Measurements from ENCODE around the gene DPP10. TPM values are rescaled to one million over a fixed set of nuclear protein-coding genes. Genes with fewer than 3 reads are reported as not detected.

DPP10 gene
- polyA plus RNA-seq, 1 donor: 0.15 TPM

DNA sequence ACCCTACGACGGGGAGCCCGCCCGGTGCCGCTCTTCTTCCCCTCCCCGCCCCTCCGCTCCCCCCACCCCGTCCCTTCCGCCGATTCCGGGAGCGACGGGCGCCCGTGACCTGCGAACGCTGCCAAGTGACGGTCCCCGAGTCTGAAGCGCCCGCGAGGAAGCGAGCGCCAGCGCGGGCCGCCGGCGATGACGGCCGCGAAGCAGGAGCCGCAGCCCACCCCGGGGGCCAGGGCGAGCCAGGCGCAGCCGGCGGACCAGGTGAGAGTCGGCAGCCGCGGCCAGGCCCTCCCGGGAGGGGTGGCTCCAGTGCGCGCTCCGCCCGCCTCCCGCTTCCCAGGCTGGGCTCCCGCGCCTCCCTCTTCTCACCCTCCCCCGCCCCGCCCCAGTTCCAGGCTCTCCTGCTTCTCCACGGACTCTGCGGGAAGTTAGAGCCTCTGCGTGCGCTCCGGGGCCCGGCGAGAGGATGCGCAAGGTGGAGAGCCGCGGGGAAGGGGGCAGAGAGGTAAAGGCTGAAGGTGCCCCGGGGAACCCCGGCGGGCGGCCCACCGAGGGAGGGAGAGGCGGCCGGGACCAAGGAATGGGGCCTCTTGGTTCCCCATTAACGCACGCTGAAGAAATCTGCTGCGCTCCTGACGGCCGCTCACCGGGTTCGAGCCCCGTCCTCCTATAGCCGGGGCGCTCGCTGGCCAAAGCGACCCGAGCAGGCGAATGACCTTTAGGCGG lies 719.5 kb downstream of the DPP10 start:
- DNase-seq: no peak

DNA sequence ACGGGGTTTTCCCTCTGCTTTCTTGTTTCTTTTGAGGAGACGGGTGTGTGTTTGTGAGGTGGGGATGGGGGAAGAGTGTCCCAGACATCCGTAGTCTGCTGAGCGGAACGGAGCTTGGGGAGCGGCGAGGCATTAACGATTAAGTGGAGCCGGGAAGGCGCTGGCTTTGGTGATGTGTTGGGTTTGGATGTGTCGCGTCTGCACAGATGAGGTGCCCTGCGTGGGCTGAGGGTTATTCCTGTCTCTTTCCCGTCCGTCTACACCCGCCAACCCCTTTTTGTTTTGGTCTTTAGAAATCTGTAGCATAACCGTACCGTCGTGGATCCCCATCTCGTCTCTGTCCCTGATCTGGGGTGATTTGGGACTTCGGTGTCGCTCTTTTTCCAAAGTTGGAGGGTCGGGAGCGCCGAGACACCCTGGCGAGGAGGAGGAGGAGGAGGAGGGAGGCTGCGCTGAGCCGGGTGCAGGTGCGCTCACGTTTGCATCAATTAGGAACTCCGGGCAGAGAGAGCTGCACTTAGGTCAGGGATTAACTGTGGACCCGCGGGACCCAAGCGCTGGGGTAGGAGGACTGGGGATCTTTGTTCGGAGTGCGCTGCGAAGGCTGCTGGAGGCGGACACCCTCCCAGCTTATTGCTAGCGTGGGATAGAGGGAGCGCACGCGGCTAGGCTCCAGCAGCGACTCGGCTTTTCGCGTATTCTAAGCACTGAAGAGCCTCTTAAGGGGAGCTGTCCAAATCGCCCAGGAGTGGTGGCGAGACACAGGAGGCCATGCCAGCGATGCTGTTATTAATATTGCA lies 720.3 kb downstream of the DPP10 start:
- DNase-seq: no peak

DNA sequence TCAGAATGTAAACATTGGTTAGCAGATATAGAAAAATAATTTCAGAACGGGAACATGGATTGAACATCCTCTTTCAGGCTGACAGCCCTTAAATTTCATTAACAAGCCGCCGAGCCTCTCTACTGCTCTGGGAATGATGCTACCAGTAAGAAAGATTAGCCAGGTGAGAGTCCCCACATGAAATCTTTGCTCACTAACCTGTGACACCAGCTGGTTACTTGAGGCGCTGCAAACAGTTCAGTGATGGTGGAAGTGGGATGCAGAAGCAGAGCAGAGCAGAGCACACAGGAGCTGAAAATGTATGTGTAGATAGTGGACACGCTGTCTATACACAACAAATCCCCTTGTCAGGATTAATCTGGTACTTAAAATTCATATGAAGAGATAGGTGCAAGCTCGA lies 721.1 kb downstream of the DPP10 start:
- DNase-seq: no peak

GRCh38 chr2:115165529-115166109 lies 723.2 kb downstream of the DPP10 start:
- DNase-seq: no peak

DNA sequence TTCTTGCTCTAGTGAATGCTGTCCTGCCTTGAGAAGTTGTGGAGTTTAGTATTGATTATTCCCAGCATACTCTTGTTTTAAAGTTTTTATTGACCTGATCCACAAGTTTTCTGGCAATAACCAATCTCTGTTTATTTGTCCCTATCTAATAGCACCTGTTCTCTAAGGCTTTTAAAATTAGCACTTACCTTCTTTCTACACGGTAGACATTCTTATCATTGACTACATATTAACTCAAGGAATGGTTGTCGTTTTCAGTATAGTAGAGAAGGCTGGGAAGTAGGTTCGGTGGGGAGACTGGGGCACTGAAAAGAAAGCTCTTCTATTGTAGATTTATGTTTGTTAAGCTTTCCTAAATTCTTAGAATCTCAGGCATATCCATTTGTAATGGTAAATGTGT lies 726.0 kb downstream of the DPP10 start:
- DNase-seq: no peak

DNA sequence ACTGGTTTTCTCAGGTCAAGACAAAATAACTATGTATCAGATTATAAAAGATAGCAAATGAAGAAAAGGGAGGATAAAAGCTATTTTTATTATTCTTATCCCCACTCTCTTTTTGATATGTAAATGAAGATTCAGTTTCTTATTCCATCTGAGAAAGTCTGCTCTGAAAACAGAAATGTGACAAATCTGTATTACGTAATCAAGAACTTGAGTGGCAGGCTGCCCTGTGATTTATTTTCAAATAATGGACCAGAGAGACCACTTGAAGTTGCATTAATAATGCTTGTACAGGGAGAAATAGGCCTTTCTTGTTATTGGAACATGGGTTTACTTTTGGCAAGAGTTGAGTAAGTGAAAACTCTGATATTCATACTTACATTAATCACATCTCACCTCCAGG lies 727.4 kb downstream of the DPP10 start:
- DNase-seq: no peak

DNA sequence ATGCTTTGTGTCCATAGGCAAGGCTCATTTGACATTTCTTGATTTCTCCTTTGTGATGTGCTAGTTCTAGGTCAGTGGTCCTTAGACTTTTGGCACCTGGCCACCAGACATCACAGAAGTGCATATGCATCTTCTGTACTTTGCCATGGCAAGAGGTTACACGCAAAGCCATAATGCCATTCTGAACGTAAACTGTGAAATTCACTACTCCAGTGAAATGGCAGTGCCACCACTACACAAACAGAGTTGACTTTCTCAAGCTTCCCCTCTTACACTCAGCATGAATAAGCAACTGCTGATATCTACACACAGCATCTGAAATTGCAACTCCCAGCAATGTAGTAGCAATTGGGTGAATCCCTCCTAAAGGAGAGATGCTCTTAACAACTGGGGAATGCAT lies 729.3 kb downstream of the DPP10 start:
- DNase-seq: no peak

DNA sequence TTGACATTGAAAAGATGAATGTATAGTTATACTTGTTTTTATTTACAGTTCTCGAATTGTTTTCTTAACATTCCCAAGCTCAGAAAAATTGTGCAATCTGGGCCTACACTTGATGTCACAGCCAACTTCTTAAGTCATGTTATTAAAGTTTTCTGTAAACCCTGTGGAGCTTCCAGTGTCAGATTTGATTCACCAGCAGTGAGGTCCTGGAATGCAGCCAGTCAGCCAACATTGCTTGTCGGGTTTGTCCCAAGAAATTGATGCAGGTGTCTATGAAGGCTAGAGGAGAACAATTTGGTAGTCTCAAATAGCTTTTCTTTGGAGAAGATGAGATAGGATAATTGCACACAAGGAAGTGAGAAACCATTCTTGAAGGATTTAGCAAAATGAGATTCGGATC lies 732.2 kb downstream of the DPP10 start:
- DNase-seq: no peak

- no peak for DNase-seq
These were observed 740.7 kb downstream of the DPP10 start for GRCh38 chr2:115183144-115183543.

GRCh38 chr2:115190459-115190858 lies 748.0 kb downstream of the DPP10 start:
- DNase-seq: no peak

DNA sequence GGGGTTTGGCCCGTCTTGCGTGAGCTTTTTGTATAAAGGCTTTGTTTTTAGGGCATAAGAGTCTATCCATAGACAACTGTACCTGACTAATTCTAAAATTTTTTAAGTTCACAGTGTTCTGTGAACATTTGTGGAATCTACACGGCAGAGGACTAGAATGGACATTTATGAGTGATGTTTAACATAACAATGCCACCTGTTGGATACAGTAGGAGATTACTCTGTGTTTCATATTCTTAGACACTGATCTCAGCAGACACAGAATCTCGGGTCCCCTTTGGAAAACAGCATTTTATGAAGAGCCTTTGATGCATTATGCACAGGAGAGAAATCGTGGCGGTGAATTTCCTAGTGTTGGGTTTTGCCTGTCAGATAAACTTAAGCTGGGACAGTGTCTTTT lies 752.2 kb downstream of the DPP10 start:
- DNase-seq: no peak

- DNase-seq: no peak
These were observed 754.1 kb downstream of the DPP10 start for GRCh38 chr2:115196587-115196986.

DNA sequence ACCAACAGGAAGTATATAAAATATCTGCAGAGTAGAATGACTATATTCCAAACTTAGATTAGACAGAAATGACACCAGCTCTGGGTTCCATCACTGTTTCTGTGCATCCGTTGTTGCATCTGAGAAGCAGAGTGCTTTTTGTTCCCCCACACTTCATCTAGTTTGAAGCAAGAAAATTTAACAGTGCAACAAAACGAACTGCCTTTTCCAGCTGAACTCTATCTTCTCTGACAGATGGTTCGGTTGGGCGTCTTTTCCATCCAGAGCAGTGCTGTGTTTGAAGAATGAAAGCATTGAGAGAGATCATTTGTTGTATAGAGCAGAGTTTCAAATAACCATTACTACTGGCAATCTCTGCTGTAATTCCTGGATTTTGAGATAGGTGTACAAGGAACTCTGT lies 757.5 kb downstream of the DPP10 start:
- no peak for DNase-seq

DNA sequence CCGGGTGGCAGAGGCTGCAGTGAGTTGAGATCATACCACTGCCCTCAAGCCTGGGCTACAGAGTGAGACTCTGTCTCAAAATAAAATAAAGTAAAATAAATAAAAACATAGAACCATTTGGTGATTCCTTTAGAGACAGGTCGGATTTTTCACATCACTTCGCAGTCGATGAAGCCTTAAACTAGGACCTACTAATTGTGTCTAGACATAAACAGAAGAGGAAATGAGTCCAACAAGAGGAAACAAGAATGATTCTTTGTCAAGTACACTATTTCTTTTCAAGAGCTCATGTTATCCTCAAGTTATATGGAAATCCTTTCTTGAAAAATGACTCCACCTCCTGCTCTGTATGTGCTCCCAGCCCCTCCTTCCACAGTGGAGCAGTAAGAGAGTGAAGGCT lies 758.9 kb downstream of the DPP10 start:
- DNase-seq: no peak

DNA sequence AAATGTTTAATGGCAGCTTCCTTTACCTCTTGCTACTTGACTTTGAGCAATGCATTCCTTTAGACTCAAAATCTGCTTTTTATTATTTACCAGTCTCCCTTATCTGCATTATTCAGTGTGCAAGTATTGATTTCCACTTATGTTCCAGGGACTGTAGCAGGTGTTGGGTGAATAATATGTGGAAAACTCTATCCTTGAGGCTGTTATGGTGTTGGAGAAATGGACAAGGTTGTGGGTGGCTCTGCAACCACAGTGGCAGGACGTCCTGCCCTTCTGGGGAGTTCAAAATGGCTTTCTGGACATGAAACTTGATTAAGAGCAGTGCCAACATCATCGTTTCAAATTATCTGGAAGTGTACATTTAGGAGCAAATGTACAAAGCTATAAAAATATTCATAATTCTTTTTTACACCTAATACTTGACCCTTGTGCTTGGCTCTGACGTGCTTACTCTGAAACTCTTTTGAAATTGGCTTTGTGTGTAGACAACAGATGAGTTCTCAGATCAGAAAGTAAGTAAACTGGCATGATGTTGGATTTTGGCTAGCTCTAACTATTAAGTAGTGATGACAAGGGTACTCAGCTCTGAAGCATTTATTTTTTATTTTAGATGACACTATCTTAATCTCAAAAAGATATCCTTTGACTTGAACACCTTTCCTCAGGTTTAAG lies 766.2 kb downstream of the DPP10 start:
- DNase-seq: no peak

DNA sequence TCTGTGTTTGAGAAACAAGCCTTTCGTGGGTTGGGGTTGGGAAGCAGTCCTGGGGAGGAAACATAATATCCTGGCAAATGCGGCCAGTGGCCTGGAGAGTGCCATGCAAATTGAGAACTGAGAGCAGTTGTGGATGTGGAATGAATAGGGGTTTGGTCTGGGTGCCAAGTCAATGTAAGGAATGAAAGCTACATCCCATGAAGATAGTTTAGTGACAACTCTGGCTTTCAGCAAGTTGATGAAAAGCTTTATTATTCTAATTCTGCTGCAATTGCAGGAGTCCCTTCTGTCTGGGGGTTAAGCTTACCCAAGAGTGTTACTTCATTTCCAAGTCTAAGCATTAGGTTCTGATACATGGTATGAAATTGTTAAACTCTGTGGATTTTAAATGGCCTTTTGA lies 771.6 kb downstream of the DPP10 start:
- DNase-seq: no peak

DNA sequence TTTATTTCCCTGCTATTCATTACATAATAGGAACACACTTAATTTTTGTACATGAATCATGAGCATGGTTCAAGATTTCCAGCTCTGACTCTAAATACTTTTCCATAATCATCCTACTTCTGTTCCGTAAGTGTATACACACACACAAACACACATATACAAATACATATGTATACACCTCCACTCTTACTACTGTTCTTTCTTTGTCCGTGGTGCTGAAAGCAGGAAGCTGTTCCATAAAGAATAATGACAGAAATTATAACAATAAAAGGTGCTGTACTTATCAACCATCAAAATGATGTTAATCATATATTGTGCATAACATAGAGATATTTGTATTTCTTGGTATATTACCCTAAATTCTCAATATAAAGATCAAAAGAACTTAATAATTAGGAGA lies 776.9 kb downstream of the DPP10 start:
- DNase-seq: no peak

DNA sequence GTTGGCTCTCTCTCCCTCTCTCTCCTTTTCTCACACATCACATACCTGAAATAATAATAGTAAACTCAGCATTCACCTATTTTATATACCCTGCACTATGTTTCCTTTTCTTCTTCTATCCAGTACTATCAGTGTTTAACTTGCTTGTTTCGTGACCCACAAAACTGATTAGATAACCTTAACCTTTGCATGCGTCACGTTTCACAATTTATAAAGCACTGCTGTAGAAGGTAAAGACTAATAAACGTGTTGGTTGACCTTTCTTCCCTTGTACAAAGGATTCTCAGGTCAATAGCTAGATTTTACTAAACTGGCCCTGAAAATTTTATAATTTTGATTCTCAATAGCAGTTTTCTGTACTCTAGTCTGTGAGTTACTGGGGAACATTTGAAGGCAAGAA lies 791.7 kb downstream of the DPP10 start:
- no peak for DNase-seq

- no peak for DNase-seq
These were observed 792.3 kb downstream of the DPP10 start for GRCh38 chr2:115234737-115235136.

DNA sequence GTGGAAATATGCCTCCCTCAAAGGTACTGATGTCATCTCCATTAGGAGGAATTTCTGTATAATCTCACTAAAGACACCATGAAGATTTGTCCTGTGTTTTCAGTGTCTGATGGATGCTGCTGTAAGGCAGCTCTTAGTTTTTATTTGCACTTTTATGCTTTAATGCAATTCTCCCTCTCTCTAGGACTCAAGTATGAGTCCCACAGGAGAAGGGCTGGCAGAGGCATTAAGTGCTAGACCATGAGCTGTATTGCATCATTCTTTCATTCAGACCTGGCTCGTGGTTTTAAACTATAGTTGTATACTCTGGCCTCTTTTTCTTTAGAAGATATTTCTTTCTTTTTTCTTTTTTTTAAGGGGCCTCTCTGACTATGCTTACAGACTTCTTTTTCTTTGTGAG lies 805.6 kb downstream of the DPP10 start:
- peak; percentile 14 for DNase-seq

DNA sequence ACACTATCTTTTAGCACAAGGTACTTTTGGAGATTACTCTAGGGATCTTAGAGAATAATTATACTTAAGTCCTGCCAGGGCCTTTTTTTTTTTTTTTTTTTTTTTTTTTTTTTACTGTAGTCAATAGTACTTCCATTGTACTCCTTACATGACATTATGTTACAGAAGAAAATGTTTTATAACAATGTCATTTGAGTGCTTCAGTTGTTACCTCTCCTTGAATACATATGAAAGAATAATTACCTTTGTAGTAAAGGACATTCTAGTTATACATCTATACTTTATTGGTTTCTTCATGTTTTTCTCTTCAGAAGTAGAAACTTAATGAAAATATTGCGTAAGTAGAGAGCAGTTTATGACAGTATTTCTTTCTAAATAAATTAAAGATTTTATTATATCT lies 834.9 kb downstream of the DPP10 start:
- no peak for DNase-seq

GRCh38 chr2:115285416-115285815 lies 843.0 kb downstream of the DPP10 start:
- no peak for DNase-seq

DNA sequence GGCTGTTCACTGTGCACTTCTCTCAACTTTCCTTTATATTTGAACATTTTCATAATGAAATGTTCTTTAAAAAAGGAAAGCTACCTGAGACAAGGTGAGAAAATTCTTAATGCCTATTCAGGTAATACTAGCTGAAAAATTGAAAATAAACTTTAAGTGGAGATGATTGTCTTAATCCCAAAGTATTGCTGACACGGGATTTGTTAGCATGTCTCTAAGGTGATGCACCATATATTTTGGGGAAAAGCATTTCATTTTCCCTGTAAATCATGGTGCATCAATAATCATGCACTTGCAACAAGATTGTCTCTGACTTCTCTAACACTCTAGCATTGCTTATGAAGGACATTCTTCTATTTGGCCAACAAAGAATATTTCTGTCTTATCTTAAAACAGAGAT lies 848.0 kb downstream of the DPP10 start:
- no peak for DNase-seq
